ENCODE results near the gene CCDC149.

DNA sequence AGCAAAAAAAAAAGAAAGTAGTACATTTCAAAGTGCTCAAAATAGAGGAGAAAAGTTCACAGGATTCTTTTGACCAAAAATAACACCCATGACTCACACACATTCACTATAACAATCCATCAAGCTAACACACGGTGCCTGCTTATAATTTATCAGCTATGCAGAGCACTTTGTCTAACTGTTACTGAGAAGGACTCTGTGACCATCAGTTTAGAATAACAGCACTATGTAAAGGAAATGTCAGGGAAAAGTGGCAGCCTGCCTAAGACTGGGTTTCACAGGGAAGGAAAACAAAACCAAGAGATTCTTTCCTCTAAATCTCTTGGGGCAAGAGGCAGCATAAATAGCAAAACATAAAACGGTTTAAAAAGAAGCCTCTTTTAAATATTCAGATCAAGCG is 54.8 kb downstream of the CCDC149 start:
- TF ChIP-seq EZH2 (IDR thresholded peaks at IDR 0.05) = no peak
- TF ChIP-seq POLR2AphosphoS5 (IDR thresholded peaks at IDR 0.05; ENCODE audit: borderline replicate concordance, low read depth, low read length) = no peak

Measured in SK-N-MC (cell line).